Ascending aorta (tissue), 2 donors: ENCODE measurements around the gene SPEM1. TPM values are rescaled to one million over a fixed set of nuclear protein-coding genes. Genes with fewer than 3 reads are reported as not detected.

Experiments
- DNase-seq, 2 donors: peaks; one replicate each; pipeline ENCODE4 v3.0.0-alpha.2; 2019; ENCODE audit warnings: low spot score in 2 of 2
- H3K27ac ChIP-seq, 2 donors: fragments of 200-600 bp; sonication (generic); one replicate each; pipeline ENCODE4 v1.5.1; 2016 to 2017; ENCODE audit warnings: mild to moderate bottlenecking in 1 of 2
- H3K27me3 ChIP-seq: fragments of 200-600 bp; sonication (generic); one replicate; pipeline ENCODE4 v1.5.1; 2017
- H3K36me3 ChIP-seq, 2 donors: fragments of 200-600 bp; sonication (generic); one replicate each; pipeline ENCODE4 v1.5.1; 2016
- H3K4me1 ChIP-seq, 2 donors: fragments of 200-600 bp; sonication (generic); one replicate each; pipeline ENCODE4 v1.5.1; 2016 to 2017; ENCODE audit warnings: mild to moderate bottlenecking in 1 of 2
- H3K4me3 ChIP-seq, 2 donors: fragments of 200-600 bp; sonication (generic); one replicate each; pipeline ENCODE4 v1.5.1; 2016 to 2017; ENCODE audit warnings: mild to moderate bottlenecking in 1 of 2
- H3K9me3 ChIP-seq, 2 donors: fragments of 200-600 bp; sonication (generic); one replicate each; pipeline ENCODE4 v1.5.1; 2016
- CTCF ChIP-seq, 3 experiments: fragments of 200-600 bp in 2 of 3; fragments of 450-650 bp in 1 of 3; sonication (generic) in 2 of 3; IDR thresholded peaks; one replicate each; pipeline ENCODE4 v1.5.1; 2016 to 2019; ENCODE audit warnings: antibody characterized with exemption in 3 of 3, mild to moderate bottlenecking in 1 of 3, moderate library complexity in 1 of 3
- intact Hi-C: fragments of 100-400 bp; cut with DNase I; formaldehyde crosslinking; loops from one replicate; pipeline ENCODE4 v1.15.1; 2023
- total RNA-seq: library from RNA; depleted of rRNA; stranded (reverse); fragments of >200 nt; gene quantifications from one replicate; pipeline ENCODE4 v1.1.0, GENCODE V29; 2016

Gene SPEM1, protein sequence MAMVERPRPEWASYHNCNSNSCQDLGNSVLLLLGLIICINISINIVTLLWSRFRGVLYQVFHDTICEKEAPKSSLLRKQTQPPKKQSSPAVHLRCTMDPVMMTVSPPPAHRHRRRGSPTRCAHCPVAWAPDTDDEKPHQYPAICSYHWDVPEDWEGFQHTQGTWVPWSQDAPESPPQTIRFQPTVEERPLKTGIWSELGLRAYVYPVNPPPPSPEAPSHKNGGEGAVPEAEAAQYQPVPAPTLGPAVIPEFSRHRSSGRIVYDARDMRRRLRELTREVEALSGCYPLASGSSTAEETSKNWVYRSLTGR
- total RNA-seq = not detected

GRCh38 chr17:7419819-7420610 lies at the start of gene SPEM1:
TSS of gene SPEM1 (plus strand) at chr17:7420324. CDS start at chr17:7420385, 61 bp downstream.
- Histone ChIP-seq H3K4me1 (no peaks in the 10 kb centered on the region), H3K9me3 (no peaks in the 10 kb centered on the region), H3K36me3 (peaks cover 10 to 21% of the 10 kb centered on the region in 2 donors), H3K4me3 (no peak within 1 kb of the TSS), H3K27me3 (no peaks in the 10 kb centered on the region), H3K27ac (no peak within 1 kb of the TSS)
- no peak for TF ChIP-seq CTCF (IDR thresholded peaks at IDR 0.05)
- no peak for DNase-seq
- intact Hi-C loops = no loop called here

- Histone ChIP-seq H3K9me3 (no peaks in the 10 kb centered on the region), H3K27me3 (no peaks in the 10 kb centered on the region), H3K4me3 (no peak overlapping the region), H3K27ac (no peak overlapping the region), H3K4me1 (no peaks in the 10 kb centered on the region), H3K36me3 (no peaks in the 10 kb centered on the region)
- intact Hi-C loops = no loop called here
- no peak for DNase-seq
- TF ChIP-seq CTCF (IDR thresholded peaks at IDR 0.05) = no peak
Observed at GRCh38 chr17:7370853-7371252, 49.3 kb upstream of the SPEM1 start.

- no peak for TF ChIP-seq CTCF (IDR thresholded peaks at IDR 0.05)
- Histone ChIP-seq H3K4me1 (no peaks in the 10 kb centered on the region), H3K27me3 (no peaks in the 10 kb centered on the region), H3K4me3 (no peak overlapping the region), H3K9me3 (no peaks in the 10 kb centered on the region), H3K27ac (no peak overlapping the region), H3K36me3 (no peaks in the 10 kb centered on the region)
- DNase-seq = no peak
- intact Hi-C loops = no loop called here
Observed at GRCh38 chr17:7374353-7374752, 45.8 kb upstream of the SPEM1 start.

DNA sequence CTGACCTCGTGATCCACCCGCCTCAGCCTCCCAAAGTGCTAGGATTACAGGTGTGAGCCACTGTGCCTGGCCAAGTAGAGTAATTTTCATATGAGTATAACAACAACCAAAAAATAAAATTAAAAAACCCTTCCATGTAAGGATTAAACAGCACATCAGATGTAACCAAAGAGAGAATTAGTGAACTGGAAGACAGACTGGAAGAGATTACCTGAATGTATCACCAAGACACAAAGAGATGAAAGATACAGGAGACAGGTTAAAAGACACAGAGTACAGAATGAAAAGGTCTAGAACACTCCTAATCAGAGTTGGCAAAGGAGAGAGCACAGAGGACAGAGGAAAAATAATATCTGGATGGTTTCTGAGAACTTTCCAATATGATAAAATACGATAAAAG lies 41.0 kb upstream of the SPEM1 start:
- TF ChIP-seq CTCF (IDR thresholded peaks at IDR 0.05) = no peak
- H3K4me3 ChIP-seq = no peak overlapping the region
- H3K27me3 ChIP-seq = no peaks in the 10 kb centered on the region
- DNase-seq = no peak
- no peak overlapping the region for H3K27ac ChIP-seq
- intact Hi-C loops = no loop called here
- no peaks in the 10 kb centered on the region for H3K9me3 ChIP-seq
- peaks cover 4 to 20% of the 10 kb centered on the region in 2 donors for H3K4me1 ChIP-seq
- H3K36me3 ChIP-seq = no peaks in the 10 kb centered on the region

GRCh38 chr17:7380321-7380720 lies 39.8 kb upstream of the SPEM1 start:
- intact Hi-C loops = no loop called here
- no peaks in the 10 kb centered on the region for H3K9me3 ChIP-seq
- H3K4me1 ChIP-seq = peaks cover 4 to 20% of the 10 kb centered on the region in 2 donors
- peak in 1 of 2 donors; percentile 72 for DNase-seq
- no peak for TF ChIP-seq CTCF (IDR thresholded peaks at IDR 0.05)
- peak overlapping the region in 1 of 2 donors; percentile 29 for H3K27ac ChIP-seq
- no peaks in the 10 kb centered on the region for H3K27me3 ChIP-seq
- peak overlapping the region; percentile 52 to 67 for H3K4me3 ChIP-seq
- no peaks in the 10 kb centered on the region for H3K36me3 ChIP-seq
